Stimulated activated CD8-positive, alpha-beta memory T cell treated with anti-CD3 and anti-CD28 coated beads, Interleukin-12 subunit alpha, Interleukin-12 subunit beta, amount 100 ng/mL, for 24 hours (primary cell): ENCODE results near the gene CCDC38.
A peak's percentile ranks its signal among the peaks of the same experiment; 100 is the strongest.
"Not testable (repeated sequence)": the region's sequence is repeated elsewhere in the genome, so short reads cannot be mapped to it uniquely, and the experiment has no call there.

ENCODE experiments used
- DNase-seq: peaks from one replicate; pipeline ENCODE4 v3.0.0-alpha.2; 2020; ENCODE audit errors: extremely low read depth

Gene CCDC38

GRCh38 chr12:95942524-95943329 lies at the start of gene CCDC38:
Gene CCDC38 (minus strand): TSS chr12:95942614. CDS start chr12:95936509, 6,105 bp downstream.
- peak; percentile 61 for DNase-seq

- DNase-seq: no peak
Observed at GRCh38 chr12:95990136-95990535, 47.7 kb upstream of the CCDC38 start.

GRCh38 chr12:95989504-95990123 lies 47.2 kb upstream of the CCDC38 start:
- DNase-seq: no peak

GRCh38 chr12:95988506-95989275 lies 46.3 kb upstream of the CCDC38 start:
- DNase-seq: no peak

GRCh38 chr12:95986635-95987570 lies 44.5 kb upstream of the CCDC38 start:
- no peak for DNase-seq

GRCh38 chr12:95984682-95985081 lies 42.3 kb upstream of the CCDC38 start:
- DNase-seq: no peak

GRCh38 chr12:95982602-95983001 lies 40.2 kb upstream of the CCDC38 start:
- no peak for DNase-seq

GRCh38 chr12:95980437-95980836 lies 38.0 kb upstream of the CCDC38 start:
- no peak for DNase-seq

GRCh38 chr12:95978774-95979173 lies 36.4 kb upstream of the CCDC38 start:
- no peak for DNase-seq

GRCh38 chr12:95978351-95978750 lies 35.9 kb upstream of the CCDC38 start:
- no peak for DNase-seq

GRCh38 chr12:95977764-95978305 lies 35.4 kb upstream of the CCDC38 start:
- no peak for DNase-seq

- no peak for DNase-seq
Observed at GRCh38 chr12:95976416-95976832, 34.0 kb upstream of the CCDC38 start.

GRCh38 chr12:95975491-95975890 lies 33.1 kb upstream of the CCDC38 start:
- no peak for DNase-seq

- no peak for DNase-seq
Observed at GRCh38 chr12:95974358-95974757, 31.9 kb upstream of the CCDC38 start.

- DNase-seq: no peak
Observed at GRCh38 chr12:95972832-95973456, 30.5 kb upstream of the CCDC38 start.

- DNase-seq: no peak
Observed at GRCh38 chr12:95970905-95971304, 28.5 kb upstream of the CCDC38 start.

- DNase-seq: not testable (repeated sequence)
Observed at GRCh38 chr12:95969116-95969515, 26.7 kb upstream of the CCDC38 start.

- no peak for DNase-seq
Observed at GRCh38 chr12:95967301-95967700, 24.9 kb upstream of the CCDC38 start.

- DNase-seq: no peak
Observed at GRCh38 chr12:95966287-95966870, 24.0 kb upstream of the CCDC38 start.

GRCh38 chr12:95963096-95963495 lies 20.7 kb upstream of the CCDC38 start:
- DNase-seq: no peak
